ENCODE data around the gene KCNK4. TPM values are rescaled to one million over a fixed set of nuclear protein-coding genes. Genes with fewer than 3 reads are reported as not detected.

The KCNK4 gene
- total and polyA plus RNA-seq, 2 of the 13 experiments (the other 11 are each of a cell fraction or from before 2014, with no cell fraction given): not detected

GRCh38 chr11:64331569-64332371, 40.7 kb downstream of the KCNK4 start (continued):
- TF ChIP-seq ZNF841 (CRISPR knock-in tag; IDR thresholded peaks at IDR 0.05; ENCODE audit: borderline replicate concordance) (no peak), ESRRA (CRISPR knock-in tag; IDR thresholded peaks at IDR 0.05; ENCODE audit: low read depth) (no peak), ZNF142 (CRISPR knock-in tag; IDR thresholded peaks at IDR 0.05) (no peak), CHCHD3 (CRISPR knock-in tag; IDR thresholded peaks at IDR 0.05) (no peak), REPIN1 (CRISPR knock-in tag; IDR thresholded peaks at IDR 0.05; ENCODE audit: borderline replicate concordance, low read depth) (no peak), ZNF251 (CRISPR knock-in tag; IDR thresholded peaks at IDR 0.05) (no peak), ZNF775 (CRISPR knock-in tag; IDR thresholded peaks at IDR 0.05; ENCODE audit: borderline replicate concordance) (no peak), ZFX (CRISPR knock-in tag; IDR thresholded peaks at IDR 0.05; ENCODE audit: low read depth) (peak; percentile 42), SP2 (CRISPR knock-in tag; IDR thresholded peaks at IDR 0.05) (no peak), ZNF18 (CRISPR knock-in tag; IDR thresholded peaks at IDR 0.05; ENCODE audit: insufficient replicate concordance) (no peak), ZNF792 (CRISPR knock-in tag; IDR thresholded peaks at IDR 0.05) (no peak), STAT6 (CRISPR knock-in tag; IDR thresholded peaks at IDR 0.05; ENCODE audit: borderline replicate concordance) (no peak), SKI (IDR thresholded peaks at IDR 0.05; ENCODE audit: partially characterized antibody) (no peak)
- TF ChIP-seq, protein P1, sequence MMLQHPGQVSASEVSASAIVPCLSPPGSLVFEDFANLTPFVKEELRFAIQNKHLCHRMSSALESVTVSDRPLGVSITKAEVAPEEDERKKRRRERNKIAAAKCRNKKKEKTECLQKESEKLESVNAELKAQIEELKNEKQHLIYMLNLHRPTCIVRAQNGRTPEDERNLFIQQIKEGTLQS (CRISPR knock-in tag; IDR thresholded peaks at IDR 0.05): 0 out of 2 replicates have a peak, but pooled peaks have one; percentile 19
- TF ChIP-seq, protein P2, sequence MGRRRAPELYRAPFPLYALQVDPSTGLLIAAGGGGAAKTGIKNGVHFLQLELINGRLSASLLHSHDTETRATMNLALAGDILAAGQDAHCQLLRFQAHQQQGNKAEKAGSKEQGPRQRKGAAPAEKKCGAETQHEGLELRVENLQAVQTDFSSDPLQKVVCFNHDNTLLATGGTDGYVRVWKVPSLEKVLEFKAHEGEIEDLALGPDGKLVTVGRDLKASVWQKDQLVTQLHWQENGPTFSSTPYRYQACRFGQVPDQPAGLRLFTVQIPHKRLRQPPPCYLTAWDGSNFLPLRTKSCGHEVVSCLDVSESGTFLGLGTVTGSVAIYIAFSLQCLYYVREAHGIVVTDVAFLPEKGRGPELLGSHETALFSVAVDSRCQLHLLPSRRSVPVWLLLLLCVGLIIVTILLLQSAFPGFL (CRISPR knock-in tag; IDR thresholded peaks at IDR 0.05): no peak

Data from HepG2 (cell line).